Sigmoid colon (tissue), 7 donors: ENCODE results near the gene SDHD. TPM values are rescaled to one million over a fixed set of nuclear protein-coding genes. Genes with fewer than 3 reads are reported as not detected.
A peak's percentile ranks its signal among the peaks of the same experiment; 100 is the strongest.

Experiments used
- DNase-seq: peaks from one replicate; pipeline ENCODE4 v3.0.0-alpha.2; 2019
- H3K27ac ChIP-seq, 4 donors: fragments of 200-600 bp; sonication (generic); one replicate each; pipeline ENCODE4 v1.5.1; 2016 to 2019; ENCODE audit warnings: mild to moderate bottlenecking in 1 of 4
- H3K27me3 ChIP-seq, 3 donors: fragments of 200-600 bp; sonication (generic); one replicate each; pipeline ENCODE4 v1.5.1; 2019; ENCODE audit warnings: mild to moderate bottlenecking in 1 of 3
- H3K36me3 ChIP-seq, 4 donors: fragments of 200-600 bp; sonication (generic); one replicate each; pipeline ENCODE4 v1.5.1; 2016 to 2019
- H3K4me1 ChIP-seq, 4 donors: fragments of 200-600 bp; sonication (generic); one replicate each; pipeline ENCODE4 v1.5.1; 2017 to 2019
- H3K4me3 ChIP-seq, 4 donors: fragments of 200-600 bp; sonication (generic); one replicate each; pipeline ENCODE4 v1.5.1; 2017 to 2019; ENCODE audit warnings: mild to moderate bottlenecking in 2 of 4, moderate library complexity in 1 of 4
- H3K9me3 ChIP-seq, 4 donors: fragments of 200-600 bp in 3 of 4; sonication (generic) in 3 of 4; one replicate each; pipeline versions ENCODE4 v1.5.1 to v1.6.1; 2013 to 2019
- CTCF ChIP-seq, 4 experiments: fragments of 450-650 bp in 3 of 4; fragments of 200-600 bp in 1 of 4; IDR thresholded peaks; one replicate each; pipeline ENCODE4 v1.5.1; 2016 to 2019; ENCODE audit warnings: antibody characterized with exemption in 4 of 4, mild to moderate bottlenecking in 3 of 4, moderate library complexity in 2 of 4
- EP300 ChIP-seq, 4 donors: sonication (generic); formaldehyde crosslinking; IDR thresholded peaks; one replicate each; pipeline ENCODE4 v1.6.1; 2017; ENCODE audit warnings: antibody characterized with exemption in 4 of 4
- POLR2A ChIP-seq, 2 donors: fragments of 450-650 bp; IDR thresholded peaks; one replicate each; pipeline ENCODE4 v1.6.1; 2016; ENCODE audit warnings: antibody characterized with exemption in 2 of 2, mild to moderate bottlenecking in 2 of 2, moderate library complexity in 2 of 2
- POLR2AphosphoS5 ChIP-seq, 4 donors: sonication (generic); formaldehyde crosslinking; IDR thresholded peaks; one replicate each; pipeline ENCODE4 v1.6.1; 2017; ENCODE audit warnings: antibody characterized with exemption in 4 of 4
- WGBS, 2 donors: extraction: QIAGEN DNeasy Blood & Tissue Kit; methylation state at CpG; one replicate each; pipeline ENCODE4 v1.1.7; 2013; 5-methylcytosine and 5-hydroxymethylcytosine counted together
- intact Hi-C: fragments of 100-400 bp; cut with DNase I; formaldehyde crosslinking; loops from one replicate; pipeline ENCODE4 v1.15.1; 2023
- polyA plus RNA-seq, 3 donors: library from polyadenylated mRNA; stranded (reverse); fragments of 200-250 nt; gene quantifications; one replicate each; pipeline ENCODE4 v1.2.3, GENCODE V29; 2013
- total RNA-seq, 4 donors: library from RNA; depleted of rRNA; stranded (reverse); fragments of >200 nt; gene quantifications; one replicate each; pipeline ENCODE4 v1.1.0, GENCODE V29; 2016
- donor health status: healthy with polysubstance abuse.
- donor health status: Bipolar disorder and iron deficiency.
- donor health status: healthy.

The SDHD gene
- total and polyA plus RNA-seq, 7 donors: 96.4 to 545 (median 160) TPM

GRCh38 chr11:112121981-112122615, 35.4 kb downstream of the SDHD start:
- 94 to 96% methylated on average over 5 of the region's 5 CpGs for WGBS, 2 donors
- Histone ChIP-seq H3K4me1 (peaks cover 0 to 7% (median 0%) of the 10 kb centered on the region in 4 donors), H3K4me3 (no peak overlapping the region), H3K36me3 (no peaks in the 10 kb centered on the region), H3K9me3 (no peaks in the 10 kb centered on the region), H3K27me3 (no peaks in the 10 kb centered on the region), H3K27ac (no peak overlapping the region)
- intact Hi-C loops: no loop called here
- no peak for TF ChIP-seq POLR2A (IDR thresholded peaks at IDR 0.05)
- no peak for TF ChIP-seq CTCF (IDR thresholded peaks at IDR 0.05)
- no peak for TF ChIP-seq EP300 (IDR thresholded peaks at IDR 0.05)
- TF ChIP-seq POLR2AphosphoS5 (IDR thresholded peaks at IDR 0.05): no peak
- no peak for DNase-seq

GRCh38 chr11:112123129-112123528, 36.5 kb downstream of the SDHD start:
- no peak for TF ChIP-seq POLR2AphosphoS5 (IDR thresholded peaks at IDR 0.05)
- no peak for TF ChIP-seq CTCF (IDR thresholded peaks at IDR 0.05)
- no peak for TF ChIP-seq EP300 (IDR thresholded peaks at IDR 0.05)
- TF ChIP-seq POLR2A (IDR thresholded peaks at IDR 0.05): no peak
- no peaks in the 10 kb centered on the region for H3K36me3 ChIP-seq
- H3K4me3 ChIP-seq: no peak overlapping the region
- no peaks in the 10 kb centered on the region for H3K9me3 ChIP-seq
- intact Hi-C loops: no loop called here
- H3K27me3 ChIP-seq: no peaks in the 10 kb centered on the region
- DNase-seq: no peak
- WGBS, 2 donors: 74 to 82% methylated on average over 4 of the region's 4 CpGs
- no peak overlapping the region for H3K27ac ChIP-seq
- peaks cover 0 to 7% (median under 1%) of the 10 kb centered on the region in 4 donors for H3K4me1 ChIP-seq

GRCh38 chr11:112127056-112127455, 40.4 kb downstream of the SDHD start:
- Histone ChIP-seq H3K36me3 (no peaks in the 10 kb centered on the region), H3K4me1 (peaks cover 0 to 10% (median 8%) of the 10 kb centered on the region in 4 donors), H3K4me3 (no peak overlapping the region), H3K27ac (no peak overlapping the region), H3K27me3 (no peaks in the 10 kb centered on the region), H3K9me3 (no peaks in the 10 kb centered on the region)
- WGBS, 2 donors: 98% methylated on average over 2 of the region's 2 CpGs
- DNase-seq: no peak
- TF ChIP-seq POLR2A (IDR thresholded peaks at IDR 0.05) (no peak), CTCF (IDR thresholded peaks at IDR 0.05) (no peak), POLR2AphosphoS5 (IDR thresholded peaks at IDR 0.05) (no peak), EP300 (IDR thresholded peaks at IDR 0.05) (no peak)
- intact Hi-C loops: no loop called here

- Histone ChIP-seq H3K36me3 (no peaks in the 10 kb centered on the region), H3K4me1 (peaks cover 0 to 10% (median 8%) of the 10 kb centered on the region in 4 donors), H3K4me3 (no peak overlapping the region), H3K27me3 (no peaks in the 10 kb centered on the region), H3K27ac (no peak overlapping the region), H3K9me3 (no peaks in the 10 kb centered on the region)
- 13 to 48% methylated on average over 3 of the region's 3 CpGs for WGBS, 2 donors
- intact Hi-C loops: no loop called here
- peak; percentile 68 for DNase-seq
- TF ChIP-seq POLR2AphosphoS5 (IDR thresholded peaks at IDR 0.05) (no peak), CTCF (IDR thresholded peaks at IDR 0.05) (no peak), POLR2A (IDR thresholded peaks at IDR 0.05) (no peak), EP300 (IDR thresholded peaks at IDR 0.05) (no peak)
Observed at GRCh38 chr11:112128483-112129121, 41.9 kb downstream of the SDHD start.
